Mesendoderm (in vitro differentiated cells): ENCODE data around the gene CBFA2T2.

Source experiments
- DNase-seq: peaks from one replicate; pipeline ENCODE4 v3.0.0; 2013
- H2AK5ac ChIP-seq: 2 replicates; pipeline ENCODE4 v1.6.1; 2013; ENCODE audit warnings: low read length, inconsistent platforms
- H2BK120ac ChIP-seq: 2 replicates; pipeline ENCODE4 v1.6.1; 2013; ENCODE audit warnings: low read depth, mild to moderate bottlenecking, low read length, moderate library complexity, mixed read lengths
- H2BK15ac ChIP-seq: replicated peaks from 2 replicates; pipeline ENCODE4 v1.6.1; 2013; ENCODE audit warnings: low read depth, mild to moderate bottlenecking, moderate library complexity
- H2BK5ac ChIP-seq: 2 replicates; pipeline ENCODE4 v1.6.1; 2013; ENCODE audit warnings: low read length, inconsistent platforms
- H3K18ac ChIP-seq: 2 replicates; pipeline ENCODE4 v1.6.1; 2013; ENCODE audit warnings: mild to moderate bottlenecking, low read length, mixed read lengths
- H3K23ac ChIP-seq: one replicate; pipeline ENCODE4 v1.6.1; 2013; ENCODE audit warnings: low read length
- H3K27ac ChIP-seq: 2 replicates; pipeline ENCODE4 v1.5.1; 2013; ENCODE audit warnings: low read depth, mild to moderate bottlenecking, inconsistent platforms, low read length, moderate library complexity
- H3K27me3 ChIP-seq: 2 replicates; pipeline ENCODE4 v1.6.1; 2013; ENCODE audit warnings: low read length, control low read depth, mild to moderate bottlenecking, inconsistent platforms; ENCODE audit not compliant: insufficient read depth, poor library complexity
- H3K36me3 ChIP-seq: 2 replicates; pipeline ENCODE4 v1.6.1; 2013; ENCODE audit warnings: low read length, inconsistent platforms; ENCODE audit not compliant: control insufficient read depth, insufficient read depth
- H3K4ac ChIP-seq: one replicate; pipeline ENCODE4 v1.6.1; 2013; ENCODE audit warnings: low read depth, mild to moderate bottlenecking, low read length, moderate library complexity
- H3K4me1 ChIP-seq: 2 replicates; pipeline ENCODE4 v1.6.1; 2013; ENCODE audit warnings: low read depth, low read length, inconsistent platforms; ENCODE audit not compliant: control insufficient read depth
- H3K4me2 ChIP-seq: 2 replicates; pipeline ENCODE4 v1.6.1; 2013; ENCODE audit warnings: low read length
- H3K4me3 ChIP-seq: 2 replicates; pipeline ENCODE4 v1.5.1; 2013; ENCODE audit warnings: mild to moderate bottlenecking, low read length
- H3K56ac ChIP-seq: one replicate; pipeline ENCODE4 v1.6.1; 2013; ENCODE audit warnings: low read length
- H3K79me1 ChIP-seq: 2 replicates; pipeline ENCODE4 v1.6.1; 2013; ENCODE audit warnings: low read length, inconsistent platforms
- H3K79me2 ChIP-seq: 2 replicates; pipeline ENCODE4 v1.6.1; 2013; ENCODE audit warnings: mild to moderate bottlenecking, low read length; ENCODE audit not compliant: control insufficient read depth, insufficient read depth
- H3K9ac ChIP-seq: 2 replicates; pipeline ENCODE4 v1.6.1; 2013; ENCODE audit warnings: low read length, inconsistent platforms
- H4K5ac ChIP-seq: one replicate; pipeline ENCODE4 v1.6.1; 2013; ENCODE audit warnings: low read length
- H4K8ac ChIP-seq: one replicate; pipeline ENCODE4 v1.6.1; 2013; ENCODE audit warnings: low read depth, mild to moderate bottlenecking, control low read depth, low read length, moderate library complexity
- WGBS: extraction: QIAGEN DNeasy Blood & Tissue Kit; methylation state at CpG from one replicate; pipeline ENCODE4 v1.1.7; 2013; ENCODE audit warnings: low lambda C conversion rate, missing lambda C conversion rate; ENCODE audit not compliant: insufficient coverage; ENCODE audit errors: extremely low coverage; 5-methylcytosine and 5-hydroxymethylcytosine counted together

Gene CBFA2T2

GRCh38 chr20:33651562-33652048 lies 161.7 kb downstream of the CBFA2T2 start:
- Histone ChIP-seq H3K9ac (no peak overlapping the region), H3K4ac (no peak overlapping the region), H3K79me1 (no peaks in the 10 kb centered on the region), H3K4me2 (no peak overlapping the region), H4K5ac (no peak overlapping the region), H3K27ac (no peak overlapping the region), H2BK120ac (no peak overlapping the region), H3K36me3 (no peaks in the 10 kb centered on the region), H2BK15ac (no peak overlapping the region), H2AK5ac (no peak overlapping the region), H3K4me1 (no peaks in the 10 kb centered on the region), H3K18ac (no peak overlapping the region), H4K8ac (no peak overlapping the region), H2BK5ac (no peak overlapping the region), H3K79me2 (no peaks in the 10 kb centered on the region), H3K56ac (no peak overlapping the region), H3K4me3 (no peak overlapping the region), H3K27me3 (no peaks in the 10 kb centered on the region), H3K23ac (no peak overlapping the region)
- no CpG with 5 or more reads among the region's 13 CpGs for WGBS
- DNase-seq = no peak

DNA sequence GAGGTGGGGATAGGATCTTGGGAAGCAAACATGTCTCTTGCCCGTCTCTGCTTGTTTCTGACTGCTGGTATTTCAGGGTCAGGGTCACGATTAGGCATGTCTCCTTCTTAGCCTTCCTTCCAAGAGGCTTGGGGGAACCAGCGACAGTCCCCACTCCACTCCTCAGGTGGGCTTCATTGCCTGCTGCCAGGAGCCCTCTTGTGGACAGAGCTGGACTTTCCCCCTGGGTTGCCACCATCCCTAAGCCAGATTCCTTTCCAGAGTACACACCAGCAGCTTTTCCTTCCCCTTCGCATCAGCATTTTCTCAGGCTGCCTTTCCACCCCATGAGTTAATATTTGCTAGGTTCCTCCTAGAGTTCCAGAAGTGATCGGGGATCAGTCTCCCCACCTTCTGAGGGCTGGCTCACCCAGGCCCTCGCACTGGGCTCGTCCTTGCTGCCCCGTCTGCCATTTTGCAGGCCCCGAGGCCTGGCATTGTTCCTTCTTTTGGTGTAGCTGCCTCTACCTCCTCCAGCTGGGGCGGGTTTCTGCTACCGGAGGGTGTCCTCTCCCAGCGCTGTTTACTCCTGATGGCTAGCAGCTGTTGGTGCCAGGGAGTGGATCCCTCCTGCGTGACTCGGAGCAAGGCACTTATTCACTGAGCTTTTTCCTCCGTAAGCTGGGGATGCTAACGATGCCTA lies 163.5 kb downstream of the CBFA2T2 start:
- H3K56ac ChIP-seq = no peak overlapping the region
- H3K27ac ChIP-seq = no peak overlapping the region
- H2BK120ac ChIP-seq = no peak overlapping the region
- H2BK15ac ChIP-seq = no peak overlapping the region
- H3K4me1 ChIP-seq = no peaks in the 10 kb centered on the region
- no peak overlapping the region for H3K4me3 ChIP-seq
- WGBS = no CpG with 5 or more reads among the region's 16 CpGs
- H3K79me1 ChIP-seq = no peaks in the 10 kb centered on the region
- H3K4ac ChIP-seq = no peak overlapping the region
- H2BK5ac ChIP-seq = no peak overlapping the region
- no peak overlapping the region for H3K9ac ChIP-seq
- peak; percentile 78 for DNase-seq
- H4K8ac ChIP-seq = no peak overlapping the region
- H3K23ac ChIP-seq = no peak overlapping the region
- peaks cover 2% of the 10 kb centered on the region for H3K36me3 ChIP-seq
- H3K18ac ChIP-seq = no peak overlapping the region
- H4K5ac ChIP-seq = no peak overlapping the region
- H3K79me2 ChIP-seq = no peaks in the 10 kb centered on the region
- no peaks in the 10 kb centered on the region for H3K27me3 ChIP-seq
- no peak overlapping the region for H2AK5ac ChIP-seq
- no peak overlapping the region for H3K4me2 ChIP-seq

- H3K4me1 ChIP-seq = no peaks in the 10 kb centered on the region
- no peak overlapping the region for H3K23ac ChIP-seq
- H3K27ac ChIP-seq = no peak overlapping the region
- no peak overlapping the region for H3K4ac ChIP-seq
- H3K56ac ChIP-seq = no peak overlapping the region
- H3K9ac ChIP-seq = no peak overlapping the region
- peak; percentile 22 for DNase-seq
- H2BK15ac ChIP-seq = no peak overlapping the region
- no peak overlapping the region for H3K4me3 ChIP-seq
- WGBS = no CpG with 5 or more reads among the region's 11 CpGs
- no peak overlapping the region for H4K8ac ChIP-seq
- no peak overlapping the region for H4K5ac ChIP-seq
- no peak overlapping the region for H2AK5ac ChIP-seq
- H3K18ac ChIP-seq = no peak overlapping the region
- peaks cover 2% of the 10 kb centered on the region for H3K36me3 ChIP-seq
- H2BK5ac ChIP-seq = no peak overlapping the region
- H3K79me2 ChIP-seq = no peaks in the 10 kb centered on the region
- no peak overlapping the region for H3K4me2 ChIP-seq
- no peaks in the 10 kb centered on the region for H3K27me3 ChIP-seq
- no peak overlapping the region for H2BK120ac ChIP-seq
- H3K79me1 ChIP-seq = no peaks in the 10 kb centered on the region
Measured at GRCh38 chr20:33653900-33654596, 164.2 kb downstream of the CBFA2T2 start.

GRCh38 chr20:33654680-33655161 lies 164.8 kb downstream of the CBFA2T2 start:
- H3K4me3 ChIP-seq = no peak overlapping the region
- no peak overlapping the region for H2BK5ac ChIP-seq
- no peak overlapping the region for H3K9ac ChIP-seq
- H2AK5ac ChIP-seq = no peak overlapping the region
- H3K79me1 ChIP-seq = no peaks in the 10 kb centered on the region
- H4K5ac ChIP-seq = no peak overlapping the region
- H3K79me2 ChIP-seq = no peaks in the 10 kb centered on the region
- H3K4me2 ChIP-seq = no peak overlapping the region
- H3K4me1 ChIP-seq = no peaks in the 10 kb centered on the region
- H3K18ac ChIP-seq = no peak overlapping the region
- no peak overlapping the region for H3K56ac ChIP-seq
- no peak overlapping the region for H2BK120ac ChIP-seq
- no peak for DNase-seq
- H3K4ac ChIP-seq = no peak overlapping the region
- H2BK15ac ChIP-seq = no peak overlapping the region
- H3K27me3 ChIP-seq = no peaks in the 10 kb centered on the region
- H4K8ac ChIP-seq = no peak overlapping the region
- no peak overlapping the region for H3K23ac ChIP-seq
- no CpG with 5 or more reads among the region's 14 CpGs for WGBS
- no peak overlapping the region for H3K27ac ChIP-seq
- H3K36me3 ChIP-seq = peaks cover 2% of the 10 kb centered on the region

DNA sequence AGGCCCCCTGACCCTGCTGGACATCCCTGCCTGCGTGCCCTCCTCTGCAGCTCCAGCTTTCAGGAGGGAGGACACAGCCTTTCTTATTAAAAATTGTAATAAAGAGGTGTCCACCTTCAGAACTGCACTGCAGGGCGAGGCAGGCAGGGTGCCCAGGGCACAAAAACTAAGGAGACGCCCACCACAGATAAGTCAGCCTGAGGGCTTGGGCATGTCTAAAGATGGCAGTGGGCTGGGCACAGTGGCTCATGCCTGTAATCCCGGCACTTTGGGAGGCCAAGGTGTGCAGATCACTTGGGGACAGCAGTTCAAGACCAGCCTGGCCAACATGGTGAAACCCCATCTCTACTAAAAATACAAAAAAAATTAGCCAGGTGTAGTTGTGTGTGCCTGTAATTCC lies 165.3 kb downstream of the CBFA2T2 start:
- no peak overlapping the region for H3K4ac ChIP-seq
- no peak overlapping the region for H4K5ac ChIP-seq
- no peak overlapping the region for H2BK15ac ChIP-seq
- no peaks in the 10 kb centered on the region for H3K4me1 ChIP-seq
- no peak overlapping the region for H3K23ac ChIP-seq
- no peak overlapping the region for H2BK120ac ChIP-seq
- no peak overlapping the region for H3K27ac ChIP-seq
- H3K79me1 ChIP-seq = no peaks in the 10 kb centered on the region
- no CpG with 5 or more reads among the region's 4 CpGs for WGBS
- H3K56ac ChIP-seq = no peak overlapping the region
- H2BK5ac ChIP-seq = no peak overlapping the region
- H3K4me2 ChIP-seq = no peak overlapping the region
- no peak for DNase-seq
- H3K36me3 ChIP-seq = peaks cover 2% of the 10 kb centered on the region
- no peak overlapping the region for H2AK5ac ChIP-seq
- H4K8ac ChIP-seq = no peak overlapping the region
- no peak overlapping the region for H3K9ac ChIP-seq
- no peaks in the 10 kb centered on the region for H3K27me3 ChIP-seq
- no peaks in the 10 kb centered on the region for H3K79me2 ChIP-seq
- no peak overlapping the region for H3K18ac ChIP-seq
- H3K4me3 ChIP-seq = no peak overlapping the region
